ENCODE results near the gene SSBP4.

SSBP4 gene

DNA sequence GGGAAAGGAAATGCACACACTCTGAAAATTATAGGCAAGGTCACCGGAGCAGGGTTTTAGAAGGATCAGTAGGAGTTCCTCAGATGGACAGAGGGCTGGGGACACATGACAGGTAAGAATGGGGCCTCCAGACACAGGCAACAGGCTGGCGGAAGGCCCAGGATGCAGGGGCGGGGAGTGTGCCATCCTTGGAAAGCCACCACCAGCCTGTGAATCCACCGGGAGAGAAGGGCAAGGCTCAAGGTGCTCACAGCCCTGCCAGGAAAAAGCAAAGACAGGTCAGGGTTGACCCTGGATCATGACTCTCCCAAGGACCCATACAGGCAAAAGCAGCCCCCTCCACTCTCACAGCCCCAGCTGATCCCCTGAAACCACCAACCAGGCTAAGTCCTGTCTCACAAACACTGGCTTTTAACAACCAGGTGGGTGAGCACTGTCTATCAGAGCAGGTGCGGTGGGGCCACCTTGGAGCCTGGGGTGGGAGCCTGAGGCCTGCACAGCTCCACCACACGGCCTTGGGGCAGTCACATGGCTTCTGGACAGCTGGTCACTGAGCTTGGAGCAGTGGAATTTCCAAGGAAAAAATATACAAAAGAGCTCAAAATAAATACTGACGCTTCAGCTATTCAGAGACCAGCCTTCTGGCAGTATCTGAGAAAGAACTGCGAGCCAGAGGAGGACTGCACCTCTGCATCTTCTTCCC lies 54.0 kb downstream of the SSBP4 start:
- H3K9me3 ChIP-seq (ENCODE audit: control insufficient read depth, low read length) = no peaks in the 10 kb centered on the region
- no peak overlapping the region for H3K27ac ChIP-seq (ENCODE audit: insufficient read depth, low read depth, low read length, poor library complexity, severe bottlenecking)
- peaks cover 5% of the 10 kb centered on the region for H3K4me1 ChIP-seq (ENCODE audit: control insufficient read depth, insufficient read depth, low read length)
- H3K4me3 ChIP-seq (ENCODE audit: insufficient read depth, low read depth, low read length) = no peak overlapping the region
- no peaks in the 10 kb centered on the region for H3K27me3 ChIP-seq (ENCODE audit: control insufficient read depth, insufficient read depth, low read length, poor library complexity, severe bottlenecking)
- H3K36me3 ChIP-seq (ENCODE audit: control insufficient read depth, insufficient read depth, low read length) = no peaks in the 10 kb centered on the region
- whole genome bisulfite sequencing, 2 experiments = 89 to 90% methylated on average over 8 of the region's 8 CpGs

DNA sequence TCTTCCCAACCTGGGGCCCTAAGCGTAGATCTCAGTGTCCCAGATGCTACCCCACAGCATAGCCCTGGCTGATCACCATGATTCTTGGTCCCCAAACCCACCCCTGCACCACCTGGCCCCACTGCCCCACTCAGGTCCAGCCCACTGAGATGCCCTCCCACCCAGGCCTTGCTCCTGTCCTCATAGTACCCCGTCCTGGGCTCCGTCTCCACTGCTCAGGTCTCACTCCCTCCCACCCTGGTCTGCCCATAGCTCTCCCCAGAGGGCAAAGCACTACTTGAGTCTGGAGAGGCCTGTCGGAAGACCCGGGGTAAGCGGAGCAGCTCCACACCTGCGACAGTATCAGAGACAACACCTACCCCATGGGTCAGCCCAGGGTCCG lies 54.5 kb downstream of the SSBP4 start:
- no peaks in the 10 kb centered on the region for H3K9me3 ChIP-seq (ENCODE audit: control insufficient read depth, low read length)
- H3K27me3 ChIP-seq (ENCODE audit: control insufficient read depth, insufficient read depth, low read length, poor library complexity, severe bottlenecking) = no peaks in the 10 kb centered on the region
- H3K4me1 ChIP-seq (ENCODE audit: control insufficient read depth, insufficient read depth, low read length) = peaks cover 5% of the 10 kb centered on the region
- H3K27ac ChIP-seq (ENCODE audit: insufficient read depth, low read depth, low read length, poor library complexity, severe bottlenecking) = no peak overlapping the region
- H3K4me3 ChIP-seq (ENCODE audit: insufficient read depth, low read depth, low read length) = no peak overlapping the region
- WGBS, 2 experiments = 94 to 96% methylated on average over 8 of the region's 8 CpGs
- H3K36me3 ChIP-seq (ENCODE audit: control insufficient read depth, insufficient read depth, low read length) = no peaks in the 10 kb centered on the region

DNA sequence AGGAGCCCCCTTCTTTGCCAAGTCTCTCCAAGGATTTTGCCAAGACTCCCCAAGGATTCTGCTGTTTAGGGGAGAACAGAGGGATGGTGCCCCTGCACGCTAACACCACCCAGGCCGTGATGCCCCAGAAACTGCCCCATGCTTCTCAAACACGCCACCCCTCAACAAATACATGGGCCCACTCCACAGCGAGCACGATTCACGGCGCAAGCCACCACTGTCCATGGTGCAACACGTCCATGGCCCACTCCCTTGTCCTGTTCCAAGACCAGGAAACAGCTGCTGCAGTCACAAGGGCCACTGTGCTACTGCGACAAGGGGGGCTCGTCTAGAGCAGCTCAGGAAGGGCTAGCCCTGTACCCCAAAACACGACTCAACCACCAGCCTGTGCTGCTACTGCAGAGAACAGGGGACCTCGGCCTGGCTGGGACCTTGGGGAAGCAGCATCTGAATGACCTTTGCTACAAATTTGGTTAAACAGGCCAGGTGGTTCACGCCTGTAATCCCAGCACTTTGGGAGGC lies 55.2 kb downstream of the SSBP4 start:
- no peak overlapping the region for H3K4me3 ChIP-seq (ENCODE audit: insufficient read depth, low read depth, low read length)
- H3K4me1 ChIP-seq (ENCODE audit: control insufficient read depth, insufficient read depth, low read length) = peaks cover 5% of the 10 kb centered on the region
- no peaks in the 10 kb centered on the region for H3K27me3 ChIP-seq (ENCODE audit: control insufficient read depth, insufficient read depth, low read length, poor library complexity, severe bottlenecking)
- H3K27ac ChIP-seq (ENCODE audit: insufficient read depth, low read depth, low read length, poor library complexity, severe bottlenecking) = no peak overlapping the region
- H3K36me3 ChIP-seq (ENCODE audit: control insufficient read depth, insufficient read depth, low read length) = no peaks in the 10 kb centered on the region
- WGBS, 2 experiments = 91 to 92% methylated on average over 13 of the region's 13 CpGs
- H3K9me3 ChIP-seq (ENCODE audit: control insufficient read depth, low read length) = no peaks in the 10 kb centered on the region

DNA sequence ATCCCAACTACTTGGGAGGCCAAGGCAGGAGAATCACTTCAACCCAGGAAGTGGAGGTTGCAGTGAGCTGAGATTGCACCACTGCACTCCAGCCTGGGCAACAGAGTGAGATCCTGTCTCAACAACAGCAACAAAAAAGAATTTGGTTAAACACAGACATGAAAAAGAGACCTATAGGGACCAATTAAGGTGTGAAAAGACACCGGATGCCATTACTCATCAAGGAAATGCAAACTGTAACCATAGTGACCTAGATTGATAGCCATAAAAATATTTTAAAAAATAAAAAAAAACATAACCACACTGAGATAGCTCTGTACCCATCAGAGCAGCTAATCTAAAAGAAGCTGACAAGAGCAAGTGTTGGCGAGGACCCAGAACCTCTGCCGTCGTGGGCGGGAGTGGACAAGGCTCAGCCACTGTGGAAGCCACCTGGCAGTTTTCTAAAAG lies 55.8 kb downstream of the SSBP4 start:
- H3K9me3 ChIP-seq (ENCODE audit: control insufficient read depth, low read length) = no peaks in the 10 kb centered on the region
- no peak overlapping the region for H3K4me3 ChIP-seq (ENCODE audit: insufficient read depth, low read depth, low read length)
- H3K27me3 ChIP-seq (ENCODE audit: control insufficient read depth, insufficient read depth, low read length, poor library complexity, severe bottlenecking) = no peaks in the 10 kb centered on the region
- peaks cover 5% of the 10 kb centered on the region for H3K4me1 ChIP-seq (ENCODE audit: control insufficient read depth, insufficient read depth, low read length)
- no peak overlapping the region for H3K27ac ChIP-seq (ENCODE audit: insufficient read depth, low read depth, low read length, poor library complexity, severe bottlenecking)
- no peaks in the 10 kb centered on the region for H3K36me3 ChIP-seq (ENCODE audit: control insufficient read depth, insufficient read depth, low read length)
- WGBS, 2 experiments = 97 to 98% methylated on average over 5 of the region's 5 CpGs

DNA sequence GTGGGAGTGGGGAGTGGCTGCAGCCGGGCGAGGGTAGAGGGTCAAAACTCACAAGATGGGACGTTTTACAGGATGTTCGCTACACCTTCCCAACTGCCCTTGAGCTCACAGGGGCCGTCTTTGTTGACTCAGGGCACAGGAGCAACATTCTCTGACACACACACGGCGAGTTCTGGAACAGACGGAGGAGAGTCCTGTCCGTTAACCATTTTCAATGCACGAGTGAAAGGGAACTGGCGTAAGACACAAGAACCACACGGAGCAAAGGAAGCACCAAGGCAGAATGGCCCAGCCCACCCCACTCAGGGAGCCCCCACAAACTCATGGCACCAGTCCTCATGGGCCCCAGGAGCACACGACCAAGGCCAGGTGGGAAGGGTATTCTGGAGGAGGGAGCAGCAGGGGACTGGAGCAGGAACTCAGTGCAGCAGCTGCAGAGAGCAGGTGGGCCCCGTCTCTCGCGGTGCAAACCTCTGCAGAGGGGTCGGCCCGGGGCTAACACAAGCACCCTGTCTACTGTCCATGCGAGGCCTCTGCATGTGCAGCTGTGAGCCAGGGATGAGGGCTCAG lies 56.6 kb downstream of the SSBP4 start:
- Histone ChIP-seq H3K4me1 (ENCODE audit: control insufficient read depth, insufficient read depth, low read length) (no peaks in the 10 kb centered on the region), H3K27ac (ENCODE audit: insufficient read depth, low read depth, low read length, poor library complexity, severe bottlenecking) (no peak overlapping the region), H3K9me3 (ENCODE audit: control insufficient read depth, low read length) (no peaks in the 10 kb centered on the region), H3K4me3 (ENCODE audit: insufficient read depth, low read depth, low read length) (no peak overlapping the region), H3K27me3 (ENCODE audit: control insufficient read depth, insufficient read depth, low read length, poor library complexity, severe bottlenecking) (no peaks in the 10 kb centered on the region), H3K36me3 (ENCODE audit: control insufficient read depth, insufficient read depth, low read length) (no peaks in the 10 kb centered on the region)
- WGBS, 2 experiments = 90% methylated on average over 19 of the region's 19 CpGs

DNA sequence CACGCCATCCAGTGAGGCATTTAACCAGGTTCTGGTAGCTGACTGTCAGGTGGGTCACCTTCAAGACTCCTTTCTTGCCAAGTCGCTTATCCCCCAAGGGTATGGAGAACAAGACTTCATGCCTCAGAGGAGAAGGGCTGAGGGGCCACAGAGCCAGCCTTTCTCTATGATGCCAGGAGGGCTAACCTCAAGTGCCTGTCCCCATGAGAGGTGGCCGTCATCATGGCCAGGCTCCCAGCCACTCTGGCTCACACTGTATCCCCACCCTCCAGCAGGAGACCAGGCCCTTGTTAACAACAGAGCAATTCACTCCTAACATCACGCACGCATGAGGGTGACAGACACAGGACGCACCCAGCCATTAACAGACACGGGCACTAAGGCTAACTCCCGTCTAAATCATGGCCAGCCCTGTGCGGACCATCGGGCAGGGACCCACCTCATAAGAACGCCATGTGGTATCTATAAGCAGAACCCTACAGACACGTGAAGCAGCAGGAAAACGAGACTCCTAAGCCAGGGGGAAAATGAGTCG lies 57.4 kb downstream of the SSBP4 start:
- H3K36me3 ChIP-seq (ENCODE audit: control insufficient read depth, insufficient read depth, low read length) = no peaks in the 10 kb centered on the region
- no peak overlapping the region for H3K27ac ChIP-seq (ENCODE audit: insufficient read depth, low read depth, low read length, poor library complexity, severe bottlenecking)
- H3K4me1 ChIP-seq (ENCODE audit: control insufficient read depth, insufficient read depth, low read length) = no peaks in the 10 kb centered on the region
- no peaks in the 10 kb centered on the region for H3K27me3 ChIP-seq (ENCODE audit: control insufficient read depth, insufficient read depth, low read length, poor library complexity, severe bottlenecking)
- H3K9me3 ChIP-seq (ENCODE audit: control insufficient read depth, low read length) = no peaks in the 10 kb centered on the region
- WGBS, 2 experiments = 95 to 96% methylated on average over 14 of the region's 14 CpGs
- no peak overlapping the region for H3K4me3 ChIP-seq (ENCODE audit: insufficient read depth, low read depth, low read length)

DNA sequence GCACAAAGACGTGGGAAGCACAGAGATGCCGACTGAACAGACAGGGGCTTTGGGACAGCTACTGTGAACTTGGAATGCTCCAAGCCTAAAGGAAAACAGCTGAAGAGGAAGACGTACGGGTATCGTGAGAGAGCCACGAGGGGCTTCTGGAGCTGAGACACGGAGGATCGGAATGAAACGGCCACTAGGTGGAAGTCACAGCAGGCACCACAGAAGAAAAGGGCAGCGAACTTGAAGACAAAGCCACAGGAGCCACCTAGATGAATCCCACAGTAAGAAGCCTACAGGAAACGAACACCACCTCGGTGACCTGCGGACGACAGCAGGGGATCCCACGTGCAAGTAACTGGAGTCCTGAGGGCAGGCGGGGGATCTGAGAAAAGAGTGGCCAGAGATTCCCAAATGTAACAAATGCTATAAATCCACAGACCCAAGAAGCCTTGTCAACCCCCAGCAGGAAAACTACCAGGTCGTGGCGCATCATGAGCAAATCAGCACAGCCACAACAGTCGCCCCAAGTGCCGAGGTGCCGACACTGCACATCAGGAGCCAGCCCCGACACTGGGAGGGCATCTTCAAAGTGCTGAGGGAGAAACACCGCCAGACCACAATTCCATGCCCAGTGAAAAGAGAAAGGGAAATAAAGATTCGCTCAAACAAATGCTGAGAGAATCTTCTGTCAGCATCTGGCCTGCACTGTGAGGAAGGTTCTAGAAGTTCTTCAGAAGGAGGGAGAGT lies 58.0 kb downstream of the SSBP4 start:
- Histone ChIP-seq H3K27me3 (ENCODE audit: control insufficient read depth, insufficient read depth, low read length, poor library complexity, severe bottlenecking) (no peaks in the 10 kb centered on the region), H3K4me1 (ENCODE audit: control insufficient read depth, insufficient read depth, low read length) (no peaks in the 10 kb centered on the region), H3K9me3 (ENCODE audit: control insufficient read depth, low read length) (no peaks in the 10 kb centered on the region), H3K4me3 (ENCODE audit: insufficient read depth, low read depth, low read length) (no peak overlapping the region), H3K36me3 (ENCODE audit: control insufficient read depth, insufficient read depth, low read length) (no peaks in the 10 kb centered on the region), H3K27ac (ENCODE audit: insufficient read depth, low read depth, low read length, poor library complexity, severe bottlenecking) (no peak overlapping the region)
- 84 to 87% methylated on average over 24 of the region's 24 CpGs for WGBS, 2 experiments

DNA sequence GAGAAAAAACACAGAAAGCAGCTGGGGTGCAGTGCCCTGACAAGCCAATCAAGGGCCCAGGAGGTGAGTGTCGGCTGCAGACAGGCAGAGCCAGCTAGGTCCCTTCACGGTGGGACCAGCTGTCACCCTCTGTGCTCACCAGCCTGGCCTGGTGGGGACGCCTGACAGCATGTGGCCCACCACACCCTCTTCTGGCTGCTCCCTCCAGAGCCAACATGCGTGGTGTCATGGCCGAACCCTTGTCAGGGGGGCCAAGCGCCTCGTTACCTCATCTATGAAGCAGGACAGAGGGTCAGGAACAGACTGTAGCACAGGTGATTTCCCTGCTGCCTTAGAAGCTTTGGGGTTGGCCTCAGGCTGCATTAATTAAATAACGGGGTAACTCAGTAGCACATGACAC lies 58.8 kb downstream of the SSBP4 start:
- no peaks in the 10 kb centered on the region for H3K4me1 ChIP-seq (ENCODE audit: control insufficient read depth, insufficient read depth, low read length)
- no peaks in the 10 kb centered on the region for H3K9me3 ChIP-seq (ENCODE audit: control insufficient read depth, low read length)
- H3K36me3 ChIP-seq (ENCODE audit: control insufficient read depth, insufficient read depth, low read length) = no peaks in the 10 kb centered on the region
- no peak overlapping the region for H3K27ac ChIP-seq (ENCODE audit: insufficient read depth, low read depth, low read length, poor library complexity, severe bottlenecking)
- 86 to 87% methylated on average over 8 of the region's 8 CpGs for WGBS, 2 experiments
- no peak overlapping the region for H3K4me3 ChIP-seq (ENCODE audit: insufficient read depth, low read depth, low read length)
- no peaks in the 10 kb centered on the region for H3K27me3 ChIP-seq (ENCODE audit: control insufficient read depth, insufficient read depth, low read length, poor library complexity, severe bottlenecking)

DNA sequence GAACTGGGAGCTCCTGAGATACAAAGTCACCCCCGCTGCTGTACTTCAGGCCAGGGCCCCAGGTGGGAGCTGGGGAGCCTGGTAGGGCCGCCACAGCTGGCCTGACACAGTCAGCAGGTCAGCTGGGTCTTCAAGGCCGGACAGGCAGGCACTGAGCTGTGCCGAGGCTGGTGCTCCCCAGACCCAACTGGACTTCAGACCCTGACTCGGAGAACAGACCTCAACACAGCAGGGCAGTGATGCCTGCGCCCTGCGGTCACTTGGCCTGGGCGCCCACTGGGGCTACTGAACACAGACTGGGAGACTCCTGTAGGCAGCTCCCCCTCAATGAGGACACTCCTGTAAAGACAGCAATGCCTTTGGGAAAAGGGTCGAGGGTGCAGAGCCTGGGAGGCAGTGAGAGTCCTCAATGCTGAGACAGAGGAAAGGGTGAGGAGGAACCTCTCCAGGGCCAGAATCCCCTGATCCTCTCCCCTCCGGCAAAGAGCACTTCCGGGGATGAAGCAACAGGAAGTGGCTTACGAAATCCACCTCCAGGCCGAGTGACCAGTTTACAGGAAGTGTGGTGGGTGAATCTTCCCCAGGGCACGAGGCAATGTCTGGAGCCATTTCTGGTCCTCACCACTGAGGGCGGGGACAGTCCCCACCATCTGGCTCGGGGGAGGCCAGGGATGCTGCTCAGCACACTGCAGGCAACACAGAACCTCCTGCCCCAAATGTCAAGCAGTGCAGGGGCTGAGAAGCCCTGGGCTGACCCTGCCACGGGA lies 59.5 kb downstream of the SSBP4 start:
- no peaks in the 10 kb centered on the region for H3K27me3 ChIP-seq (ENCODE audit: control insufficient read depth, insufficient read depth, low read length, poor library complexity, severe bottlenecking)
- H3K4me3 ChIP-seq (ENCODE audit: insufficient read depth, low read depth, low read length) = no peak overlapping the region
- H3K27ac ChIP-seq (ENCODE audit: insufficient read depth, low read depth, low read length, poor library complexity, severe bottlenecking) = no peak overlapping the region
- no peaks in the 10 kb centered on the region for H3K9me3 ChIP-seq (ENCODE audit: control insufficient read depth, low read length)
- no peaks in the 10 kb centered on the region for H3K4me1 ChIP-seq (ENCODE audit: control insufficient read depth, insufficient read depth, low read length)
- WGBS, 2 experiments = 89 to 91% methylated on average over 17 of the region's 17 CpGs
- H3K36me3 ChIP-seq (ENCODE audit: control insufficient read depth, insufficient read depth, low read length) = no peaks in the 10 kb centered on the region

All from ectodermal cell (in vitro differentiated cells).